HUES6 (cell line): ENCODE measurements around the gene TMEM121B.

Source experiments
- H3K27ac ChIP-seq: 2 replicates; pipeline ENCODE4 v1.7.0; 2013; ENCODE audit warnings: low read depth, mild to moderate bottlenecking, low read length, inconsistent platforms
- H3K27me3 ChIP-seq: 2 replicates; pipeline ENCODE4 v1.6.1; 2013; ENCODE audit warnings: low read length; ENCODE audit not compliant: control insufficient read depth, insufficient read depth
- H3K36me3 ChIP-seq: 2 replicates; pipeline ENCODE4 v1.6.1; 2013; ENCODE audit warnings: low read length; ENCODE audit not compliant: control insufficient read depth, insufficient read depth
- H3K4me1 ChIP-seq: 2 replicates; pipeline ENCODE4 v1.6.1; 2013; ENCODE audit warnings: low read length; ENCODE audit not compliant: control insufficient read depth, insufficient read depth
- H3K4me3 ChIP-seq: 2 replicates; pipeline ENCODE4 v1.5.1; 2013; ENCODE audit warnings: low read depth, low read length
- H3K9ac ChIP-seq: one replicate; pipeline ENCODE4 v1.6.1; 2013; ENCODE audit warnings: mild to moderate bottlenecking, low read length
- H3K9me3 ChIP-seq: 2 replicates; pipeline ENCODE4 v1.6.1; 2013; ENCODE audit warnings: low read depth, low read length; ENCODE audit not compliant: control insufficient read depth, insufficient read depth

Gene TMEM121B

DNA sequence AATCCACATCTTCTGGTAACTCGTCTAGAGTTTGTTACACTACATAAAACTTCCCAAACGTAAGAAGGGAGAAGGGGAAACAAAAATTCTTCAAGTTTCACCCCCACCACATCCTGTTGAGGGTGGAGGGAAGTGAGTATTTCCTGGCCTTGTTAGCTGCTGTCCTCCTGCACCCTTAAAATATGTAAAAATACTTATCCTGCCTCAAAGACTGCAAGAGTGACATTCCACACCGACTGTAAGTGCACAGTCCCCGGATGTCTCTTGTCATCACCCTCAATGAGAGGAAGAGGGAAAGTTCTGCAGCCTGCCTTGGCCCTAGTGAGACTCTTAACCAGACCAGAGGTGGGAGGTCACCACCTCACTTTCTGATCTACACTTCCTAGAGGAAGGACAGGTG is 3.3 kb downstream of the TMEM121B start:
- no peak overlapping the region for H3K27ac ChIP-seq
- no peak overlapping the region for H3K4me3 ChIP-seq
- peaks cover 4% of the 10 kb centered on the region for H3K27me3 ChIP-seq
- H3K9ac ChIP-seq, result no peak overlapping the region
- H3K4me1 ChIP-seq, result peaks cover 22% of the 10 kb centered on the region
- no peaks in the 10 kb centered on the region for H3K9me3 ChIP-seq
- no peaks in the 10 kb centered on the region for H3K36me3 ChIP-seq

DNA sequence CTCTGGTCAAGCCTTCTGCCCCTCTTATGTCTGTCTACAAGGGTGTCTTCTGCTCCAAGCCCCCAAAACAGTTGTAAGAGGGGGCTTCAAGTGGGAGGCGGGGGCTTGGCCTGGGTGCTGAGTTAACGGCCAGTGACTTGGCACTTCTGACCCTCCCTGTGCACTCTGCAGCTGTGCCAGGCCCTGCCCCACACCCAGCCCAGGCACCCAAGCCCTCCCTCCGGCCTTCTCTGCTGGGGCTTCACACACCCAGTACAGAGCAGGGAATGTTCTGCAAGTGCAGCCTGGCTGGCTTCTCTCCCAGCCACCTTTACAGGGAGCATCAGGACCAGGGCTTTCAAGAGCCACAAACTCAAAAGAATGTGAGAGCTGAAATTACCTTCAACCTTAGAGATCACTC is 3.8 kb downstream of the TMEM121B start:
- H3K4me3 ChIP-seq, result no peak overlapping the region
- H3K36me3 ChIP-seq, result no peaks in the 10 kb centered on the region
- H3K9me3 ChIP-seq, result no peaks in the 10 kb centered on the region
- no peak overlapping the region for H3K27ac ChIP-seq
- no peak overlapping the region for H3K9ac ChIP-seq
- H3K27me3 ChIP-seq, result peaks cover 4% of the 10 kb centered on the region
- peaks cover 22% of the 10 kb centered on the region for H3K4me1 ChIP-seq

DNA sequence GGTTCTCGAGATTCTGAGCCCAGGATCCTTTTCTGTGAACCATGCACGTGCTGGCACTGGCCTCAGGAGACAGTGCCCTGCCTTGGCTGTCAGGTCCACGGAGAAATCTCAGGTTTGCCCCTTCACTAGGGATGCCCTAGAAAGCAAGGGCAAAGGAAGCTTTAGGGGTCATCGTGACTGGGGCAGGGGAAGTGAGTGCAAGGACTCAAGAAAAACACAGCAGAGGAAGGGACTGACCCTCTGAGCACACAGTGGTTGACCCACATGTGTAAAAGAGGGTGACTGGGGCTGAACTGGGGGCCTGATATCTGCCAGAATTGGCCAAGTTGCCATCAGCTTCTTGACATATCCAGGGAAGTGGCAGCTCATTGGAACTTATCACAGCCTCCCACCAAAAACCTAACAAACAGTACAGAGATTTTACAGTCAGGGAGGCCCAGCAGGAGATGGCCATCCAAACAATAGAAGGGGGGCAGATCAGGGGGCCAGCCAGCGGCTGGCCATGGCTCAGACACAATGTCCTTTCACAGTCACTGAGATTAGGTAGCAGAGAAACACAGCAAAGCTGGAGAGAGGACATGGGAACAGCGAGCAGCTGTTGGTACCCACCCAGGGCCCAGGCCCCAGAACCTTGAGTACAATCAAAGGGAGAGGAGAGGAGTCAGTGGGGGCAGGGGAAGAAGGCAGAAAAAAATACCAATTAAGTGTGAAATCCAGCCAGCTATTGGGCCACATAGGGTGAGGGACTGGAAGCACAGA is 4.4 kb downstream of the TMEM121B start:
- Histone ChIP-seq H3K4me1 (peaks cover 16% of the 10 kb centered on the region), H3K9ac (no peak overlapping the region), H3K27ac (no peak overlapping the region), H3K9me3 (no peaks in the 10 kb centered on the region), H3K27me3 (peaks cover 4% of the 10 kb centered on the region), H3K4me3 (no peak overlapping the region), H3K36me3 (no peaks in the 10 kb centered on the region)

- Histone ChIP-seq H3K4me3 (no peak overlapping the region), H3K27me3 (peaks cover 4% of the 10 kb centered on the region), H3K36me3 (no peaks in the 10 kb centered on the region), H3K9ac (no peak overlapping the region), H3K27ac (no peak overlapping the region), H3K9me3 (no peaks in the 10 kb centered on the region), H3K4me1 (peaks cover 15% of the 10 kb centered on the region)
These were observed 5.1 kb downstream of the TMEM121B start for GRCh38 chr22:17115945-17116565.

GRCh38 chr22:17115236-17115635 is 5.9 kb downstream of the TMEM121B start:
- Histone ChIP-seq H3K4me3 (no peak overlapping the region), H3K9me3 (no peaks in the 10 kb centered on the region), H3K27ac (no peak overlapping the region), H3K9ac (no peak overlapping the region), H3K36me3 (no peaks in the 10 kb centered on the region), H3K27me3 (peaks cover 4% of the 10 kb centered on the region), H3K4me1 (peaks cover 15% of the 10 kb centered on the region)

- Histone ChIP-seq H3K4me1 (peaks cover 15% of the 10 kb centered on the region), H3K9ac (no peak overlapping the region), H3K4me3 (no peak overlapping the region), H3K27ac (no peak overlapping the region), H3K36me3 (no peaks in the 10 kb centered on the region), H3K27me3 (peaks cover 3% of the 10 kb centered on the region), H3K9me3 (no peaks in the 10 kb centered on the region)
These were observed 6.3 kb downstream of the TMEM121B start for GRCh38 chr22:17114898-17115235.

DNA sequence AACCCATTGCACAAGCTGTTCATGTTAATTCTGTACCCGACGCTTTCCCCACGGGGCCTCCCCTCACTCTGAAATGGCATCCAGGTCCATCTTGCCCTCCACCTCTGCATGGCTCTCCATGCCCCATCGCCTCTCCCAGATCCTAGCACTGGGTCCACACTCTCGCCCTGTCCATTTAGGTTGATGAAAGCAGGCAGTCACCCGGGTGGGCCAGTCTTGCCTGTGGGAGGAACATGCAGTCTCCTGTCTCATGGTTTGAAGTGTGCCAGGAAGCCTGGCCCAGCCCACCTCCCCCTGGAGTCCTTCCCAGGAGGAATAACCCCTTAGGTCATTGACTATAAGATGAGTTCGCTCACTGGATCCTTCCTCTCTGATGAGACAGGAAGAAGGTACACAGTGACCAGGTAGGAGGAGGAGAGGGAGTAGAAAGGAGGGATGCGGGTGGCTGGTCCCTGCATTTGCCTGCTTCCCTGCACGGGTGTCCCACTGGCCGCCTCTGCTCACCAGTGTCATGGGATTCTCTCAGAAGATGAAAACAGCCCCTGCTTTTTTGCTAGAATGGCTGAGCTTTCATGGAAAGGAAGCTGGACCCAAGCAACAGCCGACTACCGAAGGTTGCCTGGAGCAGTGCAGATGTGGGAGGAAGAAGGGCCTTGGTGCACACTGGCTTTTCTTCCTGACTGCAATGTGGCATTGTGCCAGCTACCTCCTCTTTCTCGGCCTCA is 6.8 kb downstream of the TMEM121B start:
- Histone ChIP-seq H3K9ac (no peak overlapping the region), H3K4me1 (peaks cover 15% of the 10 kb centered on the region), H3K9me3 (no peaks in the 10 kb centered on the region), H3K4me3 (no peak overlapping the region), H3K27me3 (no peaks in the 10 kb centered on the region), H3K27ac (no peak overlapping the region), H3K36me3 (no peaks in the 10 kb centered on the region)

DNA sequence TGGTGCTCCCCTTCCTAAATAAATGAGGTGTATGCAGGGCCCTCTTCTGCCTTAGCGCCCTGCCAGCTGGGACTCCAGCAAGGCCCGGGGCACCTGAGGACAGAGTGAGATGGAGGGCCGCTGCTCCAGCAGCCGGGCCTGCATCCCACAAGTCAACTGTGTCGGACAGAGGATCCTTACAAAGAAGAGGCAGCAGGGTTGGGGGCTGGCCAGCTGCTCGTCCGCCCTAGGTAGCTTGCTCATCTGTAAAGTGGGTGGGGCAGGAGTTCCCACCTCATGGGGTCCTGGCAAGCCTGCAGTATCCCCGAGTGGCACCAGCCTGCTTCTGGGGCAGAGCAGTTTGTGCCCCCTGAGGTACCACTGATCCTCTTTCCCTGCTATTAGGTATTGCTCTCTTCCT is 7.6 kb downstream of the TMEM121B start:
- Histone ChIP-seq H3K4me3 (no peak overlapping the region), H3K27ac (no peak overlapping the region), H3K27me3 (no peaks in the 10 kb centered on the region), H3K9ac (no peak overlapping the region), H3K4me1 (peaks cover 15% of the 10 kb centered on the region), H3K36me3 (peaks cover 4% of the 10 kb centered on the region), H3K9me3 (no peaks in the 10 kb centered on the region)

- H3K9me3 ChIP-seq, result no peaks in the 10 kb centered on the region
- H3K4me3 ChIP-seq, result no peak overlapping the region
- H3K27me3 ChIP-seq, result no peaks in the 10 kb centered on the region
- H3K36me3 ChIP-seq, result peaks cover 12% of the 10 kb centered on the region
- H3K27ac ChIP-seq, result no peak overlapping the region
- H3K9ac ChIP-seq, result no peak overlapping the region
- H3K4me1 ChIP-seq, result peaks cover 10% of the 10 kb centered on the region
These were observed 8.6 kb downstream of the TMEM121B start for GRCh38 chr22:17112491-17113042.

DNA sequence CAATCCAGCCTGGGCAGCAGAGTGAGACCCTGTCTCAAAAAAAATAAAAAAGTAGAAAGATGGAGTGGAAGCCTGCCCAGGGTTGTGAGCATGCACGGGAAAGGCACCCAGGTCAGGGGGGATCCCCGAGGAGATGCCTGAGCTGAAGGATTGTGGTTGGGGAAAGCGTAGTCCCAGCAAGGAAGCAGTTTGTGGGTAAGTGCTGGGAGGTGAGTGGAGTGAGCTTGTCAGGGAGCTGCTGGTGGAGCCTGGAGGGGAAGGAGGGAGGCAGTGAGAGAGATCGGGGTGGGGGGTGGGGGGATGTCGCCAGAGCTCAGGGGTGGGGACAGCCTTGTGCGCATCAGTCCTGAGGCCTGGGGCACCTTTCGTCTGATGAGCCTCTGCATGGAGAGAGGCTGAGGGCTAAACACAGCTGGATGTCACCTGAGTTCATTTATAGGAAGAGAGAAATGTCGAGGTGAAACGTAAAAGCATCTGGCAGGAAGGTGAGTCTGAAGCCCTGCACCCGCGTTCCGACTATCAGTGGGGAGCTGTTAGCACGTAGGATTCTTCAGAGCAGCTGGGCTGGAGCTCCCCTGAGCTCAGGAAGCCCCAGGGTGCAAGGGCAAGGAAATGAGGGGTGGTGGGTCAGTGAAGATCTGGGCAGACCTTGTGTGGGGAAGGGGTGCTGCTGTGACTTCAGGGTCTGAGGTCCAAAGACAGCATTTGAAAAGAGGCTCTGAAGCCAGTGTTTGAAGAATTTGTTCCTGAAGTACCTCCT is 10.2 kb downstream of the TMEM121B start:
- Histone ChIP-seq H3K4me1 (no peaks in the 10 kb centered on the region), H3K9ac (no peak overlapping the region), H3K36me3 (peaks cover 25% of the 10 kb centered on the region)

More for the DNA sequence above, 10.2 kb downstream of the TMEM121B start:
- Histone ChIP-seq H3K9me3 (no peaks in the 10 kb centered on the region), H3K27me3 (no peaks in the 10 kb centered on the region), H3K4me3 (no peak overlapping the region), H3K27ac (no peak overlapping the region)
